ENCODE measurements around the gene RS1.

The RS1 gene

DNA sequence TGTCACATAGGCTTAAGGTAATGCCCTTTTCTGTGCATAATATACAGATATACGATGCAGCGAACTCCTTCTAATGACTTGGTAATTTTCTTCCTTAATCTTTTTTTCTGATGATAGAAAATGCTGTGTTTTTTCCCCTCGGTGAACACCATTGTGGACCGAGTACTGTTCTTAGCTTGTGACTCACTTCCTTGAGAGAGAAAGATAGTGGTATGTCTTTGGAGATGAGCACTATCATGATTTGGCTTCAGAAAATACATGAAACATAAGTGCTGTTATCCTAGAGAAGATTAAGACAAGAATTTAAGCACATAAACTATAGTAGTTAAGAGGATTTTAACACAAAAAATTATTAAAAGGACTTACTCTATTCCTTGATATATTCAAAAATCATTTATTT is 63.9 kb downstream of the RS1 start:
- no peak for DNase-seq (ENCODE audit: low read depth in 1 of 2, low spot score in 1 of 2)

DNA sequence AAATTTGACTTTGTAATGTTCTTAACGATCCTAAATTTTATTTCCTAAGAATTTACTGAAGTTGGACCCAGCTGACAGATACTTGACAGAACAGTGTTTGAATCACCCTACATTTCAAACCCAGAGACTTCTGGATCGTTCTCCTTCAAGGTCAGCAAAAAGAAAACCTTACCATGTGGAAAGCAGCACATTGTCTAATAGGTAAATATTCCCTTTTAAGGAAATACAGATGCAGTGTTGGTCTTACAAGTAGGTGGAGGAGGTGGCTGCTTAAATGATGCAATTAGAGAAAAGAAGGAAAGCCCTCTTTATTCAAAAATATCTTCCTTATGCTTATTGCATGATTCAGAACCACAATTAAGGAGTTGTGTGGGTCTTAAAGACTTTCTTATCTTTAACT is 73.5 kb downstream of the RS1 start:
- no peak for DNase-seq (ENCODE audit: low read depth in 1 of 2, low spot score in 1 of 2)

DNA sequence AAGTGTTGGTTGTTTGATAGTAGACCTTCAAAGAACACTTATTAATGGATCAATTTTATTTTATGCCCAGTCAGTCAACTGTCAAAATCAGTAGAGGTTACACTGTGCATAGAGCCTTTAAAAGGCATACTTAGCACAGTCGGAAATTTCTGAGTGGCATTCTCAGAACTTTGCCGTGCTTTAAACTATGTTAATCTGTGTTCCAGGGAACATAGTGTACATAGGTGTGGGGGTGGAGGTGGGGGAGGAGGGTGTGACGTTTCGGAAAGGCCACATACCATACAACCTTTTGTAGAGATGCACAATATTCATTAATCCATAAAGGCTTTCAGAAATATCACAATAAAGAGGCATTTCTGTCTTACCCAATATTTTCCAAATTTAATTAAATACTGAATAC is 75.8 kb downstream of the RS1 start:
- no peak for DNase-seq (ENCODE audit: low read depth in 1 of 2, low spot score in 1 of 2)

DNA sequence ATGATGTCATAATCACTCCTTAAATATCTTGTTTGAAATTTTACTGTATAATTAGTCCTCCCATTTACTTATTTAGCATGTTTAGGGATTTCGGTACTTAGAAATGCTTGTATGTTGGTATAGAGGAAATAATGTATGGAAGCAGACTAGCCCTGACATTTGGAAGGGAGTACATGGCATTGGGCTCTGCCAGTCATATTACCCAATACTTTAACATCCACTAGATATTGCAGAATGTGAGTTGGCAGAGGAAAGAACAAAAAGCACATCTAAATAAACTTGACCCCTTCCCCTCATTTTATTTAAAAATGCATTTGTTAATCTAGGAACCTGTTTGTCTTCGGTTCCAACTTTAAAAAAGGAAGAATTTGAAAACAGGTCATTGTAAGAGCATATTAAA is 77.8 kb downstream of the RS1 start:
- DNase-seq (ENCODE audit: low read depth in 1 of 2, low spot score in 1 of 2), result no peak

DNA sequence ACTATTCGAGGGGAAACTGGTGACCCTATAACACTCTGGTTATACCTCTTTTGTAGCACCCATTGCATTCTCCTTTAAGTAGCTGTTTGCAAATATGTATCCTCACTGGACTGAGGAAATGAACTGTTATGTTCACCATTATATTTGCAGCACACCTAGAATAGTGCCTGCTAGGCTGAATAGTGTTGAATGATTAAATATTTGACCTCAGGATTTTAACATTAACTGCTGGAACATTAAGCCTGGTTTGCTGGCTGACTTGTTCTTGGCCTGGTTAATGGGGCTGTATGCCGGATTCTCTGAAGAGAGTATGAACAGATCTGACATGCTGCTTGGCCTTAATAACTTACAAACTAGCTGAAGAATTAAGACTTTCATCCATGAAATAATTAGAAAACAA is 80.1 kb downstream of the RS1 start:
- DNase-seq (ENCODE audit: low read depth in 1 of 2, low spot score in 1 of 2), result no peak
